Measurements from ENCODE around the gene RAF1.
"Not testable (repeated sequence)": the region's sequence is repeated elsewhere in the genome, so short reads cannot be mapped to it uniquely, and the experiment has no call there.

The RAF1 gene

DNA sequence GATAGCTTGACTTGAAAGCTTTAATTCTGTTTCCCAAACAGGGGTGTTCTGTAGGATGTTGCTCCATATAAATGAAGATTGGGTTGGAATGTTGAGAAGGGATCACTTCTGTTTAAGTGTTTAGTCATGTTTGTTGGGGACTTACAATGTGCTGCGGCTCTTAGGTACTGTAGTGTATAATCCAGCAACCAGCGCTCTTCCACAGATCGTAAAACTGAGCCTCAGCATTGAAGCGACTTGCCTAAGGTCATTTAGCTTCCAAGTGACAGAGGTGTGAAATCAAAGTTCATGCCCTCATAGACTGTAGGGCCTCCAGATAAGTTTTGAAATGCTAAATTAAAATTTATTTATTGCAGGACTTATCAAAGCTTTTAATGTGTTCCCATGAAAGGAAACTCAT lies 105.2 kb downstream of the RAF1 start:
- DNase-seq (ENCODE audit: low spot score): no peak

DNA sequence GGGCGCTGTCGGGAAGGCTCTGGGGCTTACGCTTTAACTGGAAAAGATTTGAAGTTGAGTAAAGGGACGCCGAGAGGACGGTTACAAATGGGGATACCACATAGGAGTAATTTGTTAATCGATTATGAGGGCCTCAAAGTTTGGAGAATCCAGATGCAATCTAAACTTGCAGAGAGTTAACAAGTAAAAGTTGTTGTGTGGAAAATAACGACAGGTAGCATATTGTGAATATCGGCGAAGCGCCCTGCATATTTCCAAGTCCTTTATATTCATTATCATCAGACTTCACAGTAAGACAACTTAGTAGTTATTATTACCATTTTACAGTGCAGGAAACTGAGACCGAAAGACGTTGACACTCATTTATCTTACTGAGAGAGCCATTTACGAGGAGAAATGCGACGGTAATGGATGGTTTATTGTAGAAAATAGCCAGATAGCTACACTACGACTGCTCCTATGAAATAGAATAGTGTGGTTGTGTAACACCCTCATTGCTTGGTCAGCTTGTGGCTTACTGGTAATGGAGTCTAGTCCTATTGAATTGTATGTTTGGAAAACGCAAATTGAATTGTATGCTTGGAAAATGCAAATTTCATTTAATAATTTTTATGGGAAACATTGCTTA lies 106.3 kb downstream of the RAF1 start:
- DNase-seq (ENCODE audit: low spot score): no peak

DNA sequence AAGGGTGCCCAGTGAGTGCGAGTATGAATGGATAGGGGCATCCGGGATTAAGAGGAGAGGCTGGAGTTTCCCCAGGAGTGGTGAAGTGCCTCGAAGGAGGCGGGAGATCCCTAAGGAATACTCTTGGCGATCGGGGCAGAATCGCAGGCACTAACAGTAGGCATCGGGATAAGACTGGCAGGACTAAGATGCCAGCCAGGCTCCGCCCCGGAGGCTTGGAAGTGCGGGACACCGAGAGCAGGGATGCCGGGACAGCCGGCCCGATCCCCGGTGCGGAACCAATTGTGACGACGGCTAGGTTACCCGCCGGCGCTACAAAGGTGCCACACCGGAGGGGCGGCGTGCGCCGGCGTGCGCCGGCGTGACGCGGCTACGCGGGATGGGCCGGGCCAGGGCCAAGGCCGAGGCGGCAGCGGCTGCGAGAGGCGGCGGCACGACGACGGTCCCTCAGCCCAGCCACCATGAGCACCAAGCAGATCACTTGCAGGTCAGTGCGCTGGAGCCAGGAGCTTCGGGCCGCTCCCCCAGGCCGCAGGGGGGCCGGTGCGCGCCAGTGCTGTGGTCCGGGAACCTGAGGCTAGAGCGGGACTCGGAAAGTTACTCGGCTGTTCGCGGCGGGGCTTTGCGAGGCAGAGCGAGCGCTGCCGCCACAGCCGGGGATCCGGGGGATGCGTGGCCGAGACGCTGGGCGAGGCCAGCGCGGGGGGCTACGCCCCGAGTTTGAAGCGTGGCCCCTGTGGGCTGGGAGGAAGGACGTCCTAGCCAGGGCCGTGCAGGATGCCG lies 107.0 kb downstream of the RAF1 start, which contains the start of gene MKRN2:
Gene MKRN2 (plus strand): TSS at position 398 of the 783 bp plus-strand sequence. CDS start 64 bp downstream, at position 462.
- peak; percentile 89 for DNase-seq (ENCODE audit: low spot score)

DNA sequence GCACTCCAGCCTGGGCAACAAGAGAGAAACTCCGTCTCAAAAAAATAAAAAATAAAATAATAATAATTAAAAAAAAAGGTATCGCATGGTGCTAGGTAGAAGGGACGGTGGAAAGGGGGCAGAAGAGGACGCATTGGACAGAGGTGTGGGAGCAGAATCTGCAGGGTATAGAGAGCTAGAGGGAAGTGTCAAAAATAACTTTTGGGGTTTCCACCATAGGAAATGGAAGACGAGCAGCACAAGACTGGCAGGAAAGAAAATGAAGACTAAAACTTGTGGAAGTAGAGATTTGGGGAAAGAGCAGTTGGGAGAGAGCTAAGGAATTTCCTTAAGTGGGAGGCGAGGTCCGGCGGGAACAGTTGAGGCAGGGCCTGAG lies 107.6 kb downstream of the RAF1 start:
- DNase-seq (ENCODE audit: low spot score): no peak

DNA sequence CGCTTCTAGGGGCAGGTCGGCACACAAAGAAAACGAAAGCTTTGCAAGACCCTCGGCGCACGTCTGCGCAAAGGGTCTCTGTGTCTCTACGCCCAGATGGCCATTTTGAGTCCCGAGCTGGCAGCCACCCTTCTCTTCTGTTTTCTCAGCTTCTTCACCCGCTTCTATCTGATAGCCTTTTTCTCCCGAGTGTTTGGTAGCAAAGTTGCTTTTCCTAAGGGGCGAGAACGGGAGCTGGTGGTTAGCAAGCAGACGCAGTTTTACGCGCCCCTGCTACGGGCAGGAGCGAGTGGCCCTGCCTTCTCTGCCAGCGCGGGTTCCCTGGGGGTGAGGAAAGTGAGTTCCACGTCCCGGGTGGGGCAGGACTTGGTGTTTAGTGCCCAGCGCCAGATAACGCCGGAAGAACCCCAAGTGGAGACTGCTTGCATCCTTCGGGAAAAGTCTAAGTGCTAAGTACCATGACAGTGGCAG lies 110.0 kb downstream of the RAF1 start:
- peak; percentile 43 for DNase-seq (ENCODE audit: low spot score)

DNA sequence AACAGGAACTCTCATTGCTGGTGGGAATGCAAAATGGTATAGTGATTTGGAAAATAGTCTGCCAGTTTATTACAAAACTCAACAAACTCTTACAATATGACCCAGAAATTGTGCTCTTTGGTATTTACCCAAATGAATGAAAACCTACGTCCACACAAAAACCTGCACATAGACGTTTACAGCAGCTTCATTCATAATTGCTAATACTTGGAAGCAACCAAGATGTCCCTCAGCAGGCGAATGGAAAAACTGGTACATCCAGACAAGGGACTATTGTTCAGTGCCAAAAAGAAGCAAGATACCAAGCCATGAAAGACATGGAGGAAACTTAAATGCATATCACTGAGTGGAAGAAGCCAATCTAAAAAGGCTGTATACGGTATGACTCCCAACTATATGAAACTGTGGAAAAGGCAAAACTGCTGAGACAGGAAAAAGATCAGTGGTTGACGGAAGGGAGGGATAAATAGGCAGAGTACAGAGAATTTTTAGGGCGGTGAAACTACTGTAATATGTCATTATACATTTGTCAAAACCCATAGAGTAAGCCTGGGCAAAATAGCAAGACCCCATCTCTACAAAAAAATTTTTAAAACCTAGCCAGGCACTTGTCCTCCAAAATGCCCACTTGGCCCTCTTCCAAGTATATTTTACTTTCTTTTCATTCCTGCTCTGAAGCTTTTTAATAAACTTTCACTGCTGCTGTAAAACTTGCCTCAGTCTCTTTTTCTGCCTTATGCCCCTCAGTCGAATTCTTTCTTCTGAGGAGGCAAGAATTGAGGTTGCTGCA lies 113.8 kb downstream of the RAF1 start:
- DNase-seq (ENCODE audit: low spot score): no peak

- DNase-seq (ENCODE audit: low spot score): no peak
Measured at GRCh38 chr3:12545473-12545791, 118.5 kb downstream of the RAF1 start, which contains the start of gene MKRN2OS. TSS of gene MKRN2OS (minus strand) at chr3:12545499. CDS start at chr3:12545464, 35 bp downstream.

DNA sequence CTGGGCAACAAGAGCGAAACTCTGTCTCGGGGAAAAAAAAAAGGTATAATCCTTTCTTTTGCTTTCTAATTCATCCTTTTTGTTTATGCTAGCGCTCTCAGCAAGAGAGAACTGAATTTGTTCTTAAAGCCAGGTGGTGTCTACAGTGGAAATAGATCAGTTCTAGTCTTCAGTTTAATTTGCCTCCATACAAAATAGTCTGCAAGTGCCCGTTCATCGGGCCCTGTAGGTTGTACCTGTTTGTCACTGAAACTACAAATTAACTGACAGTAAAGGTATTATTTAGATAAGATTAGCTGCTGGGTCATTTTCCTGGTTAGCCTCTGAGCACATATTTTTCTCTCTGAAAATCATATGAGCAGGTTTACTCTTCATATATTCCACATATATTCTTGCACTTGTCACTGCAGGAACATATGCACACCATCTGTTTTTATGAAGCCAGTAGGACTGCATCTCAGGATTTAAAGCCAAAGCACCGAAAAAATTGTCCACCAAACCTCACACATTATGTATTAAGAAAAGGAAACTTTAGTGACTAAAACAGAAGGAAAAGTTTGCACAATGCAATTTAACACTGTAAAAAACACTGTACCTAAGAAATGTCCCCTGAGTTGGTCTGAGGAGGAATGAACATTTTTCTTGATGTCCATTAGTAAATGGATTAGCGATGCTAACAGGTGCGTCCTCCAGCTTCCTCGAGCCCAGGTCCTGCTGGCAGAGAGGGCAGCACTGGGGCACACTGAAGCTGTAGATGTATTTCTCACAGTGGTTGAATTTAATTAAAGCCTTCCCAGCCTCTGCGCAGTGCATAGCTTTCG lies 119.1 kb downstream of the RAF1 start:
- no peak for DNase-seq (ENCODE audit: low spot score)

DNA sequence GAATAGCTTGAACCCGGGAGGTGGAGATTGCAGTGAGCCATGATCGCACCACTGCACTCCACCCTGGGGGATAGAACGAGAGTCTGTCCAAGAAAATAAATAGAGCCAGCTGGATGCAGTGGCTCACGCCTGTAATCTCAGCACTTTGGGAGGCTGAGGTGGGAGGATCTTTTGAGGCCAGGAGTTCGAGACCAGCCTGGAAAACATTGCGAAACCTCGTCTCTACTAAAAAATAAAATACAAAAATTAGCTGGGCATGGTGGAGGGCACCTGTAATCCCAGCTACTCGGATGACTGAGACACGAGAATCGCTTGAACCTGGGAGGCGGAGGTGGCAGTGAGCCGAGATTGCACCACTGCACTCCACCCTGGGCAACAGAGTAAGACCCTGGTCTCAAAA lies 120.4 kb downstream of the RAF1 start:
- DNase-seq (ENCODE audit: low spot score): not testable (repeated sequence)

GRCh38 chr3:12541625-12542024 lies 122.3 kb downstream of the RAF1 start:
- DNase-seq (ENCODE audit: low spot score): no peak

DNA sequence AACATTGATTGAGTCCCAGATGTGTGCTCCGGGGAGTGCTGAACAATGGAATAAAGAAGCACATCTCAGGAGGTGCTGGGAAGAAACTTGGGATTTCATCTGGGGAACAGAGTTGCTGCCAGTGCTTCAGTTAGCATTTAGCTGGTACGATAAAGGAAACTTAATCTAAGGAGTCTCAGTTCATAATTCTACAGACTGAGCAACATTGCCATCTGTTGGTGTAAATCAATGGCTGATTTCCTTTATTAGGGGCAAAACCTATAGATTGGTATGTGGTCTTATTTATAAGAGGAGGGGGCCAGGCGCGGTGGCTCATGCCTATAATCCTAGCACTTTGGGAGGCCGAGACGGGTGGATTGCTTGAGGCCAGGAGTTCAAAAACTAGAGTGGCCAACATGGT lies 127.5 kb downstream of the RAF1 start:
- no peak for DNase-seq (ENCODE audit: low spot score)
